ENCODE results near the gene NTRK2. TPM values are rescaled to one million over a fixed set of nuclear protein-coding genes. Genes with fewer than 3 reads are reported as not detected.

The NTRK2 gene
- total RNA-seq, 1 donor from 2014 or later, result 0.07 TPM

DNA sequence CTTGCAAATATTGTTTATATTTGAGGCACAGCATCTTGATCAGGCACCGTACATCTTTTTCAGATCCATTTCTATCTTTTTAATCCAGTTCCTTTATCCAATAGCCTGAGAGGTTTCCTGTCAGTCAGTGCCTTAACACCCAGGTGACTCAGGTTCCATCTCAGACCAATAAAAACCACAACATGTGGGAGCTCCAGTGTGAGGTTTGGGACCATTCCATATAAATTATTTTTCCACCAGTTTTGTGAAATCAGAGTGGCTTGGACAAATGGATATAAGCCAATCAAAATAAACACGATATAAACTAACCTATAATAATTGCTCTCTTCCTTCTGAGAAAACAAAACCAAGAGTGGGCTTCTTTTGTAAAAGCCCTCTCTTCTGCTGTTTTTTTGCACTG lies 351.3 kb downstream of the NTRK2 start:
- H3K9me3 Mint-ChIP-seq, result no peaks in the 10 kb centered on the region
- H3K4me3 Mint-ChIP-seq, result no peak overlapping the region
- no peaks in the 10 kb centered on the region for H3K27me3 Mint-ChIP-seq
- H3K36me3 Mint-ChIP-seq (ENCODE audit: low read depth), result no peaks in the 10 kb centered on the region
- no peak overlapping the region for H3K27ac Mint-ChIP-seq
- TF ChIP-seq, protein P1, sequence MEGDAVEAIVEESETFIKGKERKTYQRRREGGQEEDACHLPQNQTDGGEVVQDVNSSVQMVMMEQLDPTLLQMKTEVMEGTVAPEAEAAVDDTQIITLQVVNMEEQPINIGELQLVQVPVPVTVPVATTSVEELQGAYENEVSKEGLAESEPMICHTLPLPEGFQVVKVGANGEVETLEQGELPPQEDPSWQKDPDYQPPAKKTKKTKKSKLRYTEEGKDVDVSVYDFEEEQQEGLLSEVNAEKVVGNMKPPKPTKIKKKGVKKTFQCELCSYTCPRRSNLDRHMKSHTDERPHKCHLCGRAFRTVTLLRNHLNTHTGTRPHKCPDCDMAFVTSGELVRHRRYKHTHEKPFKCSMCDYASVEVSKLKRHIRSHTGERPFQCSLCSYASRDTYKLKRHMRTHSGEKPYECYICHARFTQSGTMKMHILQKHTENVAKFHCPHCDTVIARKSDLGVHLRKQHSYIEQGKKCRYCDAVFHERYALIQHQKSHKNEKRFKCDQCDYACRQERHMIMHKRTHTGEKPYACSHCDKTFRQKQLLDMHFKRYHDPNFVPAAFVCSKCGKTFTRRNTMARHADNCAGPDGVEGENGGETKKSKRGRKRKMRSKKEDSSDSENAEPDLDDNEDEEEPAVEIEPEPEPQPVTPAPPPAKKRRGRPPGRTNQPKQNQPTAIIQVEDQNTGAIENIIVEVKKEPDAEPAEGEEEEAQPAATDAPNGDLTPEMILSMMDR (IDR thresholded peaks at IDR 0.05), result no peak
- ATAC-seq (ENCODE audit: low read depth) (no peak), DNase-seq (no peak)
- ChIA-PET CTCF (no interaction called here), POLR2A (no interaction called here)
- no peaks in the 10 kb centered on the region for H3K4me1 Mint-ChIP-seq
- intact Hi-C loops (cut with micrococcal nuclease), result no loop called here

GRCh38 chr9:85021686-85022085 lies 352.2 kb downstream of the NTRK2 start:
- intact Hi-C loops (cut with micrococcal nuclease), result no loop called here
- DNase-seq (no peak), ATAC-seq (ENCODE audit: low read depth) (no peak)
- TF ChIP-seq, protein P1 (IDR thresholded peaks at IDR 0.05), result no peak
- CTCF ChIA-PET, result no interaction called here
- no peaks in the 10 kb centered on the region for H3K36me3 Mint-ChIP-seq (ENCODE audit: low read depth)
- no peak overlapping the region for H3K4me3 Mint-ChIP-seq
- no peaks in the 10 kb centered on the region for H3K4me1 Mint-ChIP-seq
- H3K27ac Mint-ChIP-seq, result no peak overlapping the region
- POLR2A ChIA-PET, result no interaction called here
- no peaks in the 10 kb centered on the region for H3K27me3 Mint-ChIP-seq
- H3K9me3 Mint-ChIP-seq, result no peaks in the 10 kb centered on the region

DNA sequence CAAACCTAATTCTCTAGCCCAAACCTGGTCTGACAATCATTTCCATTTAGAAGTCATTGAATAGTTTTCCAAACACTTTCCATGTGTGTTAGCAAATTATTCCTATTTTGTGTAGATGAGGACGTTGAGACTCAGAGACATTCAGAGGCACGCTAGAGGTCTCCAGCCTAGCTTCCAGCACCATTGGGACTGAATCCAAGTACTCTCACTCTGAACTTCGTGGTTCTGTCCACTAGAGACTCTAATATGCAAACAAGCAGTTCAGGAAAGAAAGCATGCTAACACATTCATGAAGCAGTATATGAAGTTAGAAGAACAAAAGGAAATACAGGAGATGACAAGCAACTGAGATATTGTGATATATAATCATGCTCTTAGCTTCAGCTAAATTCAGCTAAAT lies 354.8 kb downstream of the NTRK2 start:
- H3K4me1 Mint-ChIP-seq, result no peaks in the 10 kb centered on the region
- ChIA-PET POLR2A (no interaction called here), CTCF (no interaction called here)
- H3K4me3 Mint-ChIP-seq, result no peak overlapping the region
- TF ChIP-seq, protein P1 (IDR thresholded peaks at IDR 0.05), result no peak
- H3K27ac Mint-ChIP-seq, result no peak overlapping the region
- no peak for ATAC-seq (ENCODE audit: low read depth)
- no peaks in the 10 kb centered on the region for H3K9me3 Mint-ChIP-seq
- no peak for DNase-seq
- no peaks in the 10 kb centered on the region for H3K27me3 Mint-ChIP-seq
- H3K36me3 Mint-ChIP-seq (ENCODE audit: low read depth), result no peaks in the 10 kb centered on the region
- intact Hi-C loops (cut with micrococcal nuclease), result no loop called here

- H3K9me3 Mint-ChIP-seq, result no peaks in the 10 kb centered on the region
- intact Hi-C loops (cut with micrococcal nuclease), result no loop called here
- no peak overlapping the region for H3K4me3 Mint-ChIP-seq
- POLR2A ChIA-PET, result no interaction called here
- H3K4me1 Mint-ChIP-seq, result no peaks in the 10 kb centered on the region
- no peak for ATAC-seq (ENCODE audit: low read depth)
- TF ChIP-seq, protein P1 (IDR thresholded peaks at IDR 0.05), result no peak
- H3K36me3 Mint-ChIP-seq (ENCODE audit: low read depth), result no peaks in the 10 kb centered on the region
- CTCF ChIA-PET, result no interaction called here
- H3K27ac Mint-ChIP-seq, result no peak overlapping the region
- DNase-seq, result no peak
- H3K27me3 Mint-ChIP-seq, result no peaks in the 10 kb centered on the region
Observed at GRCh38 chr9:85025638-85026037, 356.1 kb downstream of the NTRK2 start.

DNA sequence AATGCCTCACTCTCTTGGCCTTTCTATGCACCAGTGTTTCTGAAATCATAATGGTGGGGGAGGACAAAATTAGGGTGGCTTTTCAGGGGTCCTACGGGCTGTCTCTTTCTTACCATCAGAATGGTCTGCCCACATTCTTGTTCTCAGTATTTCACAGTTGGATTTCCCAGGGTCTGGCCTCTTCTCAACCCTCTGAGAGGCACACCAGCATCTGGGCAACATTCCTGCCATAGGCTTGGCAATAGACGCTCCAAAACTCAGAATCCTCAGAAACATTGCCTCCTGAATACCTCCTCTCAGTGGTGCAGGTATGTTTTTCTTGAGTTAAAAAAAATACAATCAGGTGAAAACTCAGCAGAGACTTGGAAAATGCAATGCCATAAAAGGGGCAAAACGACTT lies 358.3 kb downstream of the NTRK2 start:
- peaks cover 3% of the 10 kb centered on the region for H3K9me3 Mint-ChIP-seq
- intact Hi-C loops (cut with micrococcal nuclease), result no loop called here
- ChIA-PET POLR2A (no interaction called here), CTCF (no interaction called here)
- H3K4me1 Mint-ChIP-seq, result no peaks in the 10 kb centered on the region
- H3K27ac Mint-ChIP-seq, result no peak overlapping the region
- no peak for ATAC-seq (ENCODE audit: low read depth)
- no peaks in the 10 kb centered on the region for H3K27me3 Mint-ChIP-seq
- TF ChIP-seq, protein P1 (IDR thresholded peaks at IDR 0.05), result no peak
- no peaks in the 10 kb centered on the region for H3K36me3 Mint-ChIP-seq (ENCODE audit: low read depth)
- no peak overlapping the region for H3K4me3 Mint-ChIP-seq
- no peak for DNase-seq

Measured in activated B cell treated with CpG ODN at 0.5 μM for 24 hours (primary cell).